Measurements from ENCODE around the gene PYCARD.

DNA sequence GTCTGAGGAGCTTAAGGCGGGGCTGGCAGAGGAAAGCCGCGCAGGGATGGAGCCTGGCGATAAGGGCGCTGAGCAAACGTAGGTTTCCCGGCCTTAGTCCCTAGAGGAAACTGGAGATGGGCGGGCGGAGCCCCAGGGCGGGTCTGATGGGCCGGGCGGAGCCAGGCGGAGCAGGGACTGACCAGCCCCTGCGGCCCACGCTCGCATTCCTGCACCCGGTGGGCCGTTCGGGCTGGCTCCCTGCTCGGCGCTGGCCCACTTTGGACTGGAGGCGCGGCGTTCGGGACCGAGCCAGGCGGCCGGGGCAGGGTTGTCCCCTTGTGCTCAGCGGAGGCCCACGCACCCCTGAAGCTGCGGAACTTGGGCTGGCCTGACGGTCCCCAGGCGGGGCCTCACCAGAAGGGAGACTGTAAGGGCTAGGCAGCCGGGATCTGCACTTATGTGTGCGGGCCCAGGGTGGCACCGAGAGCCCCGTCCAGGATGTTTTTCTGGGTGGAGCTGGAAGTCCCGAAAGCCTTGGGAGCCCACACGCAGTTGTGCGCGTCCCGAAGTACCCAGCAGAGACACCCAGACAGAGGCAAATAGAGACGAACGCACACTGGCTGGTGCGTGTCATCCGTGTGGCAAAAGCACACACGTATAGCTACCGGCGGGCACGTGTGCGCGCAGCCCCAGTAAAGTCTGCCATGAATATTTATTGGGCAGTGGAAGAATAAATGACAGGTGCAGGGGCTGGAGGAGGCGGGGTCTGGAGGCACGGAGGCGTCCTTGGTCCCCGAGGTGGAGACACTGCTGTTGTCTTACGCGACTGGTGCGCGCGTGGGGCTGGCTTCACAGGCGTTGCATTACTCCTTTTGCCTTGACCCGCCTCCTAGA is 13.0 kb upstream of the PYCARD start:
- TF ChIP-seq, protein P1, sequence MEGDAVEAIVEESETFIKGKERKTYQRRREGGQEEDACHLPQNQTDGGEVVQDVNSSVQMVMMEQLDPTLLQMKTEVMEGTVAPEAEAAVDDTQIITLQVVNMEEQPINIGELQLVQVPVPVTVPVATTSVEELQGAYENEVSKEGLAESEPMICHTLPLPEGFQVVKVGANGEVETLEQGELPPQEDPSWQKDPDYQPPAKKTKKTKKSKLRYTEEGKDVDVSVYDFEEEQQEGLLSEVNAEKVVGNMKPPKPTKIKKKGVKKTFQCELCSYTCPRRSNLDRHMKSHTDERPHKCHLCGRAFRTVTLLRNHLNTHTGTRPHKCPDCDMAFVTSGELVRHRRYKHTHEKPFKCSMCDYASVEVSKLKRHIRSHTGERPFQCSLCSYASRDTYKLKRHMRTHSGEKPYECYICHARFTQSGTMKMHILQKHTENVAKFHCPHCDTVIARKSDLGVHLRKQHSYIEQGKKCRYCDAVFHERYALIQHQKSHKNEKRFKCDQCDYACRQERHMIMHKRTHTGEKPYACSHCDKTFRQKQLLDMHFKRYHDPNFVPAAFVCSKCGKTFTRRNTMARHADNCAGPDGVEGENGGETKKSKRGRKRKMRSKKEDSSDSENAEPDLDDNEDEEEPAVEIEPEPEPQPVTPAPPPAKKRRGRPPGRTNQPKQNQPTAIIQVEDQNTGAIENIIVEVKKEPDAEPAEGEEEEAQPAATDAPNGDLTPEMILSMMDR (IDR thresholded peaks at IDR 0.05; ENCODE audit: insufficient read depth, low read length): no peak
- no peak for TF ChIP-seq GABPA (IDR thresholded peaks at IDR 0.05; ENCODE audit: low read depth)
- no peak for TF ChIP-seq POLR2AphosphoS5 (IDR thresholded peaks at IDR 0.05; ENCODE audit: low read depth)
- no peak for TF ChIP-seq SPI1 (IDR thresholded peaks at IDR 0.05; ENCODE audit: borderline replicate concordance, low read depth)
